Endothelial cell of umbilical vein (primary cell): ENCODE data around the gene RAPGEF4. TPM values are rescaled to one million over a fixed set of nuclear protein-coding genes. Genes with fewer than 3 reads are reported as not detected.

Experiments used
- BruUV-seq: library from RNA; stranded (reverse); fragments of 400-500 nt; replicated peaks from 2 replicates; lab custom pipeline; 2021; lab: Mats Ljungman, UMichigan
- CTCF ChIA-PET: fragments of 300-600, 350-600 bp; sonication (Branson Sonifier 250); formaldehyde crosslinking; loops from one replicate; lab custom pipeline; 2021; ENCODE audit warnings: antibody characterized with exemption, inconsistent platforms; lab: Charles Lee
- POLR2A ChIA-PET: fragments of 300-600, 350-600 bp; sonication (Branson Sonifier 250); formaldehyde crosslinking; loops from one replicate; lab custom pipeline; 2021; ENCODE audit warnings: antibody characterized with exemption, inconsistent platforms; lab: Charles Lee
- DNase-seq: peaks from one replicate; pipeline ENCODE4 v3.0.0-alpha.2; 2011; ENCODE audit warnings: low read depth, low spot score
- FAIRE-seq: peaks from 2 replicates; lab custom pipeline; 2011; peaks lifted over from hg19 to GRCh38; lab: Jason Lieb, UNC
- H2AFZ ChIP-seq: 2 replicates; pipeline ENCODE4 v1.6.0; 2012; ENCODE audit warnings: low read depth, low read length, control low read depth, inconsistent platforms
- H3K27ac ChIP-seq: 2 replicates; pipeline ENCODE4 v1.5.1; 2011; ENCODE audit warnings: low read depth, mild to moderate bottlenecking, control low read depth, low read length, moderate library complexity; ENCODE audit not compliant: insufficient read depth
- H3K27me3 ChIP-seq, 2 experiments: 2 replicates each; pipeline versions ENCODE4 v1.6.0 to v1.6.1; 2011; ENCODE audit warnings: low read length in 2 of 2, mixed read lengths in 1 of 2; ENCODE audit not compliant: control insufficient read depth in 2 of 2, insufficient read depth in 2 of 2
- H3K36me3 ChIP-seq, 2 experiments: 2 replicates in 1 of 2; 3 replicates in 1 of 2; pipeline ENCODE4 v1.5.1; 2011; ENCODE audit warnings: low read length in 2 of 2, mild to moderate bottlenecking in 1 of 2, moderate library complexity in 1 of 2; ENCODE audit not compliant: control insufficient read depth in 2 of 2, insufficient read depth in 2 of 2; ENCODE audit errors: extremely low read depth in 1 of 2
- H3K4me1 ChIP-seq: 3 replicates; pipeline ENCODE4 v1.5.1; 2011; ENCODE audit warnings: mild to moderate bottlenecking, low read length; ENCODE audit not compliant: control insufficient read depth, insufficient read depth; ENCODE audit errors: extremely low read depth
- H3K4me2 ChIP-seq: 2 replicates; pipeline ENCODE4 v1.6.1; 2011; ENCODE audit warnings: low read length, control low read depth, mixed read lengths; ENCODE audit not compliant: insufficient read depth
- H3K4me3 ChIP-seq, 3 experiments: fragments of 200-600 bp in 1 of 3; sonication (generic), shearing (Covaris generic) in 1 of 3; replicated peaks in 1 of 3; 2 replicates each; pipeline ENCODE4 v1.5.1; 2011 to 2016; ENCODE audit warnings: control low read depth in 3 of 3, low read length in 3 of 3, mild to moderate bottlenecking in 2 of 3, inconsistent platforms in 1 of 3, low read depth in 1 of 3, moderate library complexity in 1 of 3; ENCODE audit not compliant: insufficient read depth in 1 of 3
- H3K79me2 ChIP-seq: 2 replicates; pipeline ENCODE4 v1.6.0; 2012; ENCODE audit warnings: low read length, inconsistent platforms; ENCODE audit not compliant: control insufficient read depth, insufficient read depth
- H3K9ac ChIP-seq: replicated peaks from 2 replicates; pipeline ENCODE3; 2011; ENCODE audit warnings: low read length, control low read depth; ENCODE audit not compliant: insufficient read depth; ENCODE audit errors: extremely low read depth
- H3K9me1 ChIP-seq: replicated peaks from 3 replicates; pipeline ENCODE4 v1.6.0; 2011; ENCODE audit warnings: mild to moderate bottlenecking, low read length; ENCODE audit not compliant: control insufficient read depth, insufficient read depth; ENCODE audit errors: extremely low read depth
- H3K9me3 ChIP-seq: replicated peaks from 2 replicates; pipeline ENCODE4 v1.5.1; 2012; ENCODE audit warnings: low read length, inconsistent platforms; ENCODE audit not compliant: control insufficient read depth, insufficient read depth
- H4K20me1 ChIP-seq: replicated peaks from 2 replicates; pipeline ENCODE3; 2011; ENCODE audit warnings: mild to moderate bottlenecking, low read length; ENCODE audit not compliant: control insufficient read depth, insufficient read depth; ENCODE audit errors: extremely low read depth
- CTCF ChIP-seq, 2 donors: IDR thresholded peaks; 1 replicate in 1 of 2; 2 replicates in 1 of 2; pipeline ENCODE4 v1.5.1; 2011; ENCODE audit warnings: low read length in 2 of 2, mild to moderate bottlenecking in 2 of 2, moderate library complexity in 2 of 2, control low read depth in 1 of 2, inconsistent platforms in 1 of 2, low read depth in 1 of 2; ENCODE audit not compliant: insufficient read depth in 1 of 2; ENCODE audit errors: extremely low read depth in 1 of 2
- EZH2 ChIP-seq: IDR thresholded peaks from 2 replicates; pipeline ENCODE4 v1.6.1; 2012; ENCODE audit warnings: borderline replicate concordance, low read depth, mild to moderate bottlenecking, moderate library complexity, low read length, inconsistent platforms; ENCODE audit not compliant: severe bottlenecking
- FOS ChIP-seq: IDR thresholded peaks from 2 replicates; pipeline ENCODE4 v1.6.1; 2011; ENCODE audit warnings: mild to moderate bottlenecking, low read length, moderate library complexity, borderline replicate concordance; ENCODE audit not compliant: insufficient read depth
- GATA2 ChIP-seq: IDR thresholded peaks from 2 replicates; pipeline ENCODE4 v1.7.0; 2011; ENCODE audit warnings: low read depth, mild to moderate bottlenecking, moderate library complexity, mixed read lengths, low read length; ENCODE audit not compliant: insufficient read length, insufficient read depth
- JUN ChIP-seq: IDR thresholded peaks from 2 replicates; pipeline ENCODE4 v1.6.1; 2011; ENCODE audit warnings: borderline replicate concordance, low read depth; ENCODE audit not compliant: insufficient read length, insufficient read depth
- MAX ChIP-seq: IDR thresholded peaks from 2 replicates; pipeline ENCODE4 v1.6.1; 2011; ENCODE audit not compliant: insufficient read depth, insufficient read length
- MYC ChIP-seq: IDR thresholded peaks from one replicate; pipeline ENCODE4 v1.6.1; 2011; ENCODE audit warnings: mild to moderate bottlenecking, low read depth, low read length
- POLR2A ChIP-seq: IDR thresholded peaks from 2 replicates; pipeline ENCODE4 v1.6.1; 2012; ENCODE audit warnings: low read depth, mild to moderate bottlenecking, control low read depth, low read length
- POLR2AphosphoS5 ChIP-seq: IDR thresholded peaks from 2 replicates; pipeline ENCODE4 v1.6.1; 2012; ENCODE audit warnings: low read depth, mild to moderate bottlenecking, control low read depth, low read length, moderate library complexity; ENCODE audit not compliant: insufficient read depth
- dilution Hi-C: fragments of 300-500 bp; cut with MboI; formaldehyde crosslinking; loops from one replicate; pipeline ENCODE4 v1.15.0; 2019; ENCODE audit warnings: low sequenced_read_pairs; ENCODE audit not compliant: extremely low pct_ligation_motif_present
- intact Hi-C: fragments of 100-400 bp; cut with micrococcal nuclease; formaldehyde crosslinking; loops from one replicate; pipeline ENCODE4 v1.10.0; 2022
- polyA plus RNA-seq, 4 experiments: library from polyadenylated mRNA; depleted of rRNA in 3 of 4; stranded (reverse) in 3 of 4; unstranded in 1 of 4; fragments of >200 nt; gene quantifications; 2 replicates each; pipeline versions ENCODE4 v1.2.1 to v1.2.3, GENCODE V29; 2011 to 2012; ENCODE audit warnings: missing spikeins in 1 of 4
- total RNA-seq: library from RNA; stranded (reverse); gene quantifications from 2 replicates; pipeline ENCODE4 v1.2.3, GENCODE V29; 2021

The RAPGEF4 gene
- total and polyA plus RNA-seq, 2 donors (not counting 3 experiments of a cell fraction or from before 2014, with no cell fraction given) = 7.2 to 9.2 TPM

GRCh38 chr2:172912266-172912665 lies 176.6 kb downstream of the RAPGEF4 start:
- no peak overlapping the region for H3K27ac ChIP-seq
- H3K36me3 ChIP-seq = no peaks in the 10 kb centered on the region
- H2AFZ ChIP-seq = no peak overlapping the region
- no peaks in the 10 kb centered on the region for H3K27me3 ChIP-seq
- no peak for FAIRE-seq
- no peaks in the 10 kb centered on the region for H3K9me3 ChIP-seq
- no peaks in the 10 kb centered on the region for H3K79me2 ChIP-seq
- no peak overlapping the region for H3K9ac ChIP-seq
- no peak overlapping the region for H3K4me2 ChIP-seq
- H4K20me1 ChIP-seq = no peaks in the 10 kb centered on the region
- ChIA-PET POLR2A (no interaction called here), CTCF (no interaction called here)
- BruUV-seq = no TSS peak
- no peaks in the 10 kb centered on the region for H3K4me1 ChIP-seq
- no peak for DNase-seq
- H3K9me1 ChIP-seq = no peaks in the 10 kb centered on the region
- dilution Hi-C loops = no loop called here
- intact Hi-C loops = no loop called here
- no peak overlapping the region for H3K4me3 ChIP-seq
- TF ChIP-seq MAX (no peak), POLR2AphosphoS5 (no peak), JUN (no peak), GATA2 (no peak), CTCF (IDR thresholded peaks at IDR 0.05; ENCODE audit: extremely low read depth in 1 of 2, insufficient read depth in 1 of 2, low read depth in 1 of 2, low read length in 2 of 2) (no peak), POLR2A (no peak), MYC (no peak), FOS (no peak), EZH2 (no peak)
